Measurements from ENCODE around the gene DOK6. TPM values are rescaled to one million over a fixed set of nuclear protein-coding genes. Genes with fewer than 3 reads are reported as not detected.

Gene DOK6
- total RNA-seq, 1 donor from 2014 or later = 8.9 TPM

- no peaks in the 10 kb centered on the region for H3K9me3 Mint-ChIP-seq (ENCODE audit: low read depth)
- H3K27me3 Mint-ChIP-seq (ENCODE audit: low read depth) = no peaks in the 10 kb centered on the region
- TF ChIP-seq, protein P1, sequence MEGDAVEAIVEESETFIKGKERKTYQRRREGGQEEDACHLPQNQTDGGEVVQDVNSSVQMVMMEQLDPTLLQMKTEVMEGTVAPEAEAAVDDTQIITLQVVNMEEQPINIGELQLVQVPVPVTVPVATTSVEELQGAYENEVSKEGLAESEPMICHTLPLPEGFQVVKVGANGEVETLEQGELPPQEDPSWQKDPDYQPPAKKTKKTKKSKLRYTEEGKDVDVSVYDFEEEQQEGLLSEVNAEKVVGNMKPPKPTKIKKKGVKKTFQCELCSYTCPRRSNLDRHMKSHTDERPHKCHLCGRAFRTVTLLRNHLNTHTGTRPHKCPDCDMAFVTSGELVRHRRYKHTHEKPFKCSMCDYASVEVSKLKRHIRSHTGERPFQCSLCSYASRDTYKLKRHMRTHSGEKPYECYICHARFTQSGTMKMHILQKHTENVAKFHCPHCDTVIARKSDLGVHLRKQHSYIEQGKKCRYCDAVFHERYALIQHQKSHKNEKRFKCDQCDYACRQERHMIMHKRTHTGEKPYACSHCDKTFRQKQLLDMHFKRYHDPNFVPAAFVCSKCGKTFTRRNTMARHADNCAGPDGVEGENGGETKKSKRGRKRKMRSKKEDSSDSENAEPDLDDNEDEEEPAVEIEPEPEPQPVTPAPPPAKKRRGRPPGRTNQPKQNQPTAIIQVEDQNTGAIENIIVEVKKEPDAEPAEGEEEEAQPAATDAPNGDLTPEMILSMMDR (IDR thresholded peaks at IDR 0.05) = no peak
- H3K4me3 Mint-ChIP-seq (ENCODE audit: unreplicated experiment) = no peak overlapping the region
- no peak for DNase-seq (ENCODE audit: low spot score)
- H3K27ac Mint-ChIP-seq (ENCODE audit: unreplicated experiment) = no peak overlapping the region
- H3K36me3 Mint-ChIP-seq (ENCODE audit: low read depth) = no peaks in the 10 kb centered on the region
- peaks cover 9% of the 10 kb centered on the region for H3K4me1 Mint-ChIP-seq (ENCODE audit: low read depth)
Measured at GRCh38 chr18:69538849-69539248, 138.2 kb downstream of the DOK6 start.

- no peaks in the 10 kb centered on the region for H3K27me3 Mint-ChIP-seq (ENCODE audit: low read depth)
- H3K4me3 Mint-ChIP-seq (ENCODE audit: unreplicated experiment) = no peak overlapping the region
- no peaks in the 10 kb centered on the region for H3K36me3 Mint-ChIP-seq (ENCODE audit: low read depth)
- no peak for DNase-seq (ENCODE audit: low spot score)
- H3K9me3 Mint-ChIP-seq (ENCODE audit: low read depth) = no peaks in the 10 kb centered on the region
- no peak overlapping the region for H3K27ac Mint-ChIP-seq (ENCODE audit: unreplicated experiment)
- peaks cover 9% of the 10 kb centered on the region for H3K4me1 Mint-ChIP-seq (ENCODE audit: low read depth)
- TF ChIP-seq, protein P1 (IDR thresholded peaks at IDR 0.05) = no peak
Measured at GRCh38 chr18:69539404-69539803, 138.7 kb downstream of the DOK6 start.

- Mint-ChIP-seq H3K4me3 (ENCODE audit: unreplicated experiment) (no peak overlapping the region), H3K4me1 (ENCODE audit: low read depth) (peaks cover 5% of the 10 kb centered on the region), H3K36me3 (ENCODE audit: low read depth) (no peaks in the 10 kb centered on the region), H3K27me3 (ENCODE audit: low read depth) (no peaks in the 10 kb centered on the region), H3K27ac (ENCODE audit: unreplicated experiment) (no peak overlapping the region), H3K9me3 (ENCODE audit: low read depth) (peaks cover 4% of the 10 kb centered on the region)
- DNase-seq (ENCODE audit: low spot score) = no peak
- TF ChIP-seq, protein P1 (IDR thresholded peaks at IDR 0.05) = no peak
Measured at GRCh38 chr18:69556228-69556627, 155.5 kb downstream of the DOK6 start.

DNA sequence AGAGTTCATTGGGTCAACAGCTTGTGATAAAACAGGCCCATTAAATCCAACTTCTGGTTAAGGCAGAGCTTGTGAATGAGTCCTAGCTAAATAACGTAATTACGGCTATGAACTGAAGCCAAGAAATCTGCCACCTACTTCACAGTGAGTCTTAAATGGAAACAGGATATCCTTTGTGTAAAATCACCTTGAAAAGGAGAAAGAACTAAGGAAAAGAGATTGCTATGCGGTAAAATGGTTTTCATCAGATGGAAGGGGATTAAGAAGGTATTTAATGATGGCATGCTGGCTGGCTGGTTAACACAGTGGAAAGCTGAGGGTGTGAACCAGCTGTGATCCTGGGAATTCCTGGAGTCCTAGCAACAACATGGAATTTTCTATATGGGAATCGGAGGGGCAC is 156.6 kb downstream of the DOK6 start:
- no peak for DNase-seq (ENCODE audit: low spot score)
- no peaks in the 10 kb centered on the region for H3K36me3 Mint-ChIP-seq (ENCODE audit: low read depth)
- H3K4me1 Mint-ChIP-seq (ENCODE audit: low read depth) = peaks cover 5% of the 10 kb centered on the region
- peaks cover 9% of the 10 kb centered on the region for H3K9me3 Mint-ChIP-seq (ENCODE audit: low read depth)
- no peak overlapping the region for H3K27ac Mint-ChIP-seq (ENCODE audit: unreplicated experiment)
- TF ChIP-seq, protein P1 (IDR thresholded peaks at IDR 0.05) = no peak
- no peaks in the 10 kb centered on the region for H3K27me3 Mint-ChIP-seq (ENCODE audit: low read depth)
- no peak overlapping the region for H3K4me3 Mint-ChIP-seq (ENCODE audit: unreplicated experiment)

GRCh38 chr18:69558052-69558451 is 157.4 kb downstream of the DOK6 start:
- H3K36me3 Mint-ChIP-seq (ENCODE audit: low read depth) = peaks cover 2% of the 10 kb centered on the region
- peaks cover 5% of the 10 kb centered on the region for H3K4me1 Mint-ChIP-seq (ENCODE audit: low read depth)
- H3K4me3 Mint-ChIP-seq (ENCODE audit: unreplicated experiment) = no peak overlapping the region
- no peaks in the 10 kb centered on the region for H3K27me3 Mint-ChIP-seq (ENCODE audit: low read depth)
- TF ChIP-seq, protein P1 (IDR thresholded peaks at IDR 0.05) = no peak
- no peak overlapping the region for H3K27ac Mint-ChIP-seq (ENCODE audit: unreplicated experiment)
- no peak for DNase-seq (ENCODE audit: low spot score)
- H3K9me3 Mint-ChIP-seq (ENCODE audit: low read depth) = peaks cover 10% of the 10 kb centered on the region

All from chondrocyte (in vitro differentiated cells).